Panc1 (cell line): Measurements from ENCODE around the gene TMEFF1. TPM values are rescaled to one million over a fixed set of nuclear protein-coding genes. Genes with fewer than 3 reads are reported as not detected.

Experiments
- ATAC-seq: fragments of 200-7000 bp; cut with Tn5 transposase; 2 replicates; pipeline ENCODE4 v1.9.1; 2020; ENCODE audit warnings: mild to moderate bottlenecking, moderate library complexity
- BruUV-seq: library from RNA; stranded (reverse); fragments of 400-500 nt; replicated peaks from 2 replicates; lab custom pipeline; 2021; lab: Mats Ljungman, UMichigan
- CTCF ChIA-PET: fragments of 300-600 bp; sonication (Branson Sonifier 250); formaldehyde crosslinking; loops from one replicate; lab custom pipeline; 2022; ENCODE audit warnings: antibody characterized with exemption; lab: Charles Lee
- POLR2A ChIA-PET: fragments of 300-600 bp; sonication (Branson Sonifier 250); formaldehyde crosslinking; loops from one replicate; lab custom pipeline; 2022; ENCODE audit warnings: antibody characterized with exemption; lab: Charles Lee
- DNase-seq: peaks from one replicate; pipeline ENCODE4 v3.0.0-alpha.2; 2010; ENCODE audit warnings: low read depth, low spot score
- H3K27ac ChIP-seq: 2 replicates; pipeline ENCODE4 v1.5.1; 2011; ENCODE audit warnings: mild to moderate bottlenecking, low read length, inconsistent platforms
- H3K27me3 ChIP-seq: fragments of 200-500 bp; sonication (Bioruptor generic); 2 replicates; pipeline ENCODE4 v1.6.0; 2014; ENCODE audit warnings: low read length, inconsistent platforms; ENCODE audit not compliant: control insufficient read depth, insufficient read depth
- H3K36me3 ChIP-seq: fragments of 200-500 bp; sonication (Bioruptor generic); 2 replicates; pipeline ENCODE4 v1.5.1; 2014; ENCODE audit warnings: inconsistent platforms, mild to moderate bottlenecking, low read length, moderate library complexity; ENCODE audit not compliant: control insufficient read depth, insufficient read depth
- H3K4me1 ChIP-seq: 2 replicates; pipeline ENCODE4 v1.5.1; 2011; ENCODE audit warnings: inconsistent platforms, mild to moderate bottlenecking, low read length, moderate library complexity; ENCODE audit not compliant: control insufficient read depth, insufficient read depth
- H3K4me3 ChIP-seq, 2 experiments: 2 replicates each; pipeline ENCODE4 v1.5.1; 2011 to 2012; ENCODE audit warnings: low read depth in 2 of 2, low read length in 2 of 2, mild to moderate bottlenecking in 2 of 2, inconsistent platforms in 1 of 2, moderate library complexity in 1 of 2
- H3K9me3 ChIP-seq: fragments of 200-500 bp; sonication (Bioruptor generic); 2 replicates; pipeline ENCODE4 v1.5.1; 2014; ENCODE audit warnings: low read depth, mild to moderate bottlenecking, inconsistent platforms, low read length, moderate library complexity; ENCODE audit not compliant: control insufficient read depth, insufficient read depth
- POLR2AphosphoS5 ChIP-seq: IDR thresholded peaks from 2 replicates; pipeline ENCODE4 v1.6.1; 2012; ENCODE audit warnings: mild to moderate bottlenecking, low read depth, low read length, moderate library complexity
- SIN3A ChIP-seq: IDR thresholded peaks from 2 replicates; pipeline ENCODE4 v1.6.1; 2012; ENCODE audit warnings: low read depth, mild to moderate bottlenecking, low read length, moderate library complexity, borderline replicate concordance; ENCODE audit not compliant: insufficient read depth
- TCF7L2 ChIP-seq: IDR thresholded peaks from 2 replicates; pipeline ENCODE4 v1.6.1; 2011; ENCODE audit warnings: mild to moderate bottlenecking, low read depth, low read length, inconsistent platforms
- in situ Hi-C: cut with HindIII; loops from 2 replicates; pipeline ENCODE4 v1.10.0; 2016; ENCODE audit warnings: low sequenced_read_pairs, low pct_unique_long_range_greater_than_20kb
- intact Hi-C: fragments of 100-400 bp; cut with micrococcal nuclease; formaldehyde crosslinking; loops from one replicate; pipeline ENCODE4 v1.10.0; 2022; ENCODE audit not compliant: unreplicated experiment
- total RNA-seq: library from RNA; stranded (reverse); gene quantifications from one replicate; pipeline ENCODE4 v1.2.1, GENCODE V29; 2021; ENCODE audit not compliant: unreplicated experiment
- TF ChIP-seq, protein P1 (sequence below), 2 experiments: IDR thresholded peaks; 2 replicates each; pipeline ENCODE4 v1.6.1; 2011 to 2012; ENCODE audit warnings: low read depth in 2 of 2, control low read depth in 1 of 2, low read length in 1 of 2, mild to moderate bottlenecking in 1 of 2, moderate library complexity in 1 of 2; ENCODE audit not compliant: insufficient read depth in 1 of 2
- TF ChIP-seq, protein P2 (sequence below): fragments of 450-650 bp; IDR thresholded peaks from 2 replicates; pipeline ENCODE4 v1.5.1; 2017; ENCODE audit warnings: mild to moderate bottlenecking

The TMEFF1 gene
- total RNA-seq, 1 experiment from 2014 or later, result 2.2 TPM

DNA sequence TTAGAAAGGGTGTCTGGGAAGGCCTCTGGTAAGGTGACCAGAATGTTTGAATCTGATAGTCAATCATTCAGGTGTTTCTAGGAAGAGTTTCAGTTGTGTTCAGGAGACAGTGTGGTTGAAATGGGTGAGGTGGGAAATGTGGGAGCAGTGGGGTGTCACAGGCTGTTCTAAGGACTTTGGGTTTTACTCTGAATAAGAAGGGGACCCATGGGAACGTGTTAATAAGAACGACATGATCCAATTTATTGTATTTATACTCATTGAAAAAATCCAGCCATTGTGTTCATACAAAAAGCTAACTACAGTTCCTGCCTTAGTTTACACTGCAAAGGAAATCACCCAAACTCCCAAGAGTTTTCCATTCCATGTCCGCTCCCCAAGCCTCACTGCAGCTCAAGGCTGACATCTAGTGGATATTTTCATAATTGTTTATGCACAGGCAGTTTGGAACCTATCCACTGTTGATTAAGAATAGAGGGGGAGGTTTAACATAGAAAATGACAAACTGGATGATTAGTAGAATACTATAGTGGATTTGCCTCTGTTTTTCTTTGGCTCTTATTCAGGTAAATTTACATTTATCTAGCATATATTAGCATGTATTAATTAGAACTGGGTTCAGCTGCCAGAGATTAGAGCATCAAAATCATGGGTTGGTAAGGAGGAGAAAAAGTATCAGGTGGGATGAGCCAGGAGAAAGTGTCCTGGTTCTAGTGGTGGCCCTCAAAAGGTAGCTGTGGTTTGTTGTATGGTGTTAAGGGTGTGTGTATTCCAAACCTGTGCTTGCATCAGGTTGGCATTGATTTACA lies 122.6 kb downstream of the TMEFF1 start:
- DNase-seq (no peak), ATAC-seq (peak; percentile 83)
- ChIA-PET POLR2A (no interaction called here), CTCF (no interaction called here)
- Histone ChIP-seq H3K4me3 (no peak overlapping the region), H3K9me3 (no peaks in the 10 kb centered on the region), H3K27me3 (no peaks in the 10 kb centered on the region), H3K36me3 (no peaks in the 10 kb centered on the region), H3K4me1 (no peaks in the 10 kb centered on the region), H3K27ac (no peak overlapping the region)
- BruUV-seq, result no TSS peak
- intact Hi-C loops (loop anchor here (10.0 kb wide), 4 partner anchors 251 to 571 kb away; no protein-coding TSS in a partner anchor), in situ Hi-C loops (no loop called here)
- TF ChIP-seq POLR2AphosphoS5 (no peak), TCF7L2 (no peak), SIN3A (no peak)
- TF ChIP-seq, protein P1, sequence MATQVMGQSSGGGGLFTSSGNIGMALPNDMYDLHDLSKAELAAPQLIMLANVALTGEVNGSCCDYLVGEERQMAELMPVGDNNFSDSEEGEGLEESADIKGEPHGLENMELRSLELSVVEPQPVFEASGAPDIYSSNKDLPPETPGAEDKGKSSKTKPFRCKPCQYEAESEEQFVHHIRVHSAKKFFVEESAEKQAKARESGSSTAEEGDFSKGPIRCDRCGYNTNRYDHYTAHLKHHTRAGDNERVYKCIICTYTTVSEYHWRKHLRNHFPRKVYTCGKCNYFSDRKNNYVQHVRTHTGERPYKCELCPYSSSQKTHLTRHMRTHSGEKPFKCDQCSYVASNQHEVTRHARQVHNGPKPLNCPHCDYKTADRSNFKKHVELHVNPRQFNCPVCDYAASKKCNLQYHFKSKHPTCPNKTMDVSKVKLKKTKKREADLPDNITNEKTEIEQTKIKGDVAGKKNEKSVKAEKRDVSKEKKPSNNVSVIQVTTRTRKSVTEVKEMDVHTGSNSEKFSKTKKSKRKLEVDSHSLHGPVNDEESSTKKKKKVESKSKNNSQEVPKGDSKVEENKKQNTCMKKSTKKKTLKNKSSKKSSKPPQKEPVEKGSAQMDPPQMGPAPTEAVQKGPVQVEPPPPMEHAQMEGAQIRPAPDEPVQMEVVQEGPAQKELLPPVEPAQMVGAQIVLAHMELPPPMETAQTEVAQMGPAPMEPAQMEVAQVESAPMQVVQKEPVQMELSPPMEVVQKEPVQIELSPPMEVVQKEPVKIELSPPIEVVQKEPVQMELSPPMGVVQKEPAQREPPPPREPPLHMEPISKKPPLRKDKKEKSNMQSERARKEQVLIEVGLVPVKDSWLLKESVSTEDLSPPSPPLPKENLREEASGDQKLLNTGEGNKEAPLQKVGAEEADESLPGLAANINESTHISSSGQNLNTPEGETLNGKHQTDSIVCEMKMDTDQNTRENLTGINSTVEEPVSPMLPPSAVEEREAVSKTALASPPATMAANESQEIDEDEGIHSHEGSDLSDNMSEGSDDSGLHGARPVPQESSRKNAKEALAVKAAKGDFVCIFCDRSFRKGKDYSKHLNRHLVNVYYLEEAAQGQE (IDR thresholded peaks at IDR 0.05; ENCODE audit: insufficient read depth in 1 of 2, low read depth in 2 of 2, low read length in 1 of 2), result no peak
- TF ChIP-seq, protein P2, sequence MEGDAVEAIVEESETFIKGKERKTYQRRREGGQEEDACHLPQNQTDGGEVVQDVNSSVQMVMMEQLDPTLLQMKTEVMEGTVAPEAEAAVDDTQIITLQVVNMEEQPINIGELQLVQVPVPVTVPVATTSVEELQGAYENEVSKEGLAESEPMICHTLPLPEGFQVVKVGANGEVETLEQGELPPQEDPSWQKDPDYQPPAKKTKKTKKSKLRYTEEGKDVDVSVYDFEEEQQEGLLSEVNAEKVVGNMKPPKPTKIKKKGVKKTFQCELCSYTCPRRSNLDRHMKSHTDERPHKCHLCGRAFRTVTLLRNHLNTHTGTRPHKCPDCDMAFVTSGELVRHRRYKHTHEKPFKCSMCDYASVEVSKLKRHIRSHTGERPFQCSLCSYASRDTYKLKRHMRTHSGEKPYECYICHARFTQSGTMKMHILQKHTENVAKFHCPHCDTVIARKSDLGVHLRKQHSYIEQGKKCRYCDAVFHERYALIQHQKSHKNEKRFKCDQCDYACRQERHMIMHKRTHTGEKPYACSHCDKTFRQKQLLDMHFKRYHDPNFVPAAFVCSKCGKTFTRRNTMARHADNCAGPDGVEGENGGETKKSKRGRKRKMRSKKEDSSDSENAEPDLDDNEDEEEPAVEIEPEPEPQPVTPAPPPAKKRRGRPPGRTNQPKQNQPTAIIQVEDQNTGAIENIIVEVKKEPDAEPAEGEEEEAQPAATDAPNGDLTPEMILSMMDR, result peak; percentile 76

DNA sequence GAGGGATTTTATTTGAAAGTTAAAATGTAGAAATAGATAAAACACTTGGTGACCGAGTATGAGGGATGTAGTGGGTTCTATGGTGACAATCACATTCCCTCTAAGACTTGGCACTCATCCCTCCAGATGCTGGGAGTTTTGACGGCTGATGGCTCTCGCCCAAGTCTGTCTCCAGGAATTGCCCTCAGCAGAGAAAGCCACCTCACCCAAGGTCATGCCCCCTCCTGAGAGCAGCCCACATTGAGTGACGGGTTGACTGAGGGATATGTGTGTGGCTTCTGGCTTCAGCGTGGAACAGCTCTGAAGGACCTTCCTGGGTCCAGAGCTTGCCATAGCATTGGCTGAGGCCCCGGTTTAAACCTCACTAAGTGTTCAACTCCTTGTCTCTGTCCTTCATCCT lies 124.3 kb downstream of the TMEFF1 start:
- no peak overlapping the region for H3K4me3 ChIP-seq
- POLR2A ChIA-PET, result no interaction called here
- DNase-seq (no peak), ATAC-seq (no peak)
- no peaks in the 10 kb centered on the region for H3K36me3 ChIP-seq
- TF ChIP-seq POLR2AphosphoS5, result no peak
- TF ChIP-seq, protein P1 (IDR thresholded peaks at IDR 0.05; ENCODE audit: insufficient read depth in 1 of 2, low read depth in 2 of 2, low read length in 1 of 2), result no peak
- no peak for TF ChIP-seq TCF7L2
- TF ChIP-seq SIN3A, result no peak
- TF ChIP-seq, protein P2, result no peak
- H3K4me1 ChIP-seq, result no peaks in the 10 kb centered on the region
- H3K27ac ChIP-seq, result no peak overlapping the region
- in situ Hi-C loops, result no loop called here
- H3K9me3 ChIP-seq, result no peaks in the 10 kb centered on the region
- CTCF ChIA-PET, result interaction anchor here (0.6 kb wide), 1 partner anchor 104 kb away, joined by 3 read pairs; no protein-coding TSS in a partner anchor
- intact Hi-C loops, result loop anchor here (10.0 kb wide), 4 partner anchors 252 to 572 kb away; no protein-coding TSS in a partner anchor
- no peaks in the 10 kb centered on the region for H3K27me3 ChIP-seq
- BruUV-seq, result no TSS peak
